H1 (cell line): ENCODE results near the gene RRAS2.

ENCODE experiments used
- ATF2 ChIP-seq: IDR thresholded peaks from 2 replicates; pipeline ENCODE4 v1.6.1; 2012; ENCODE audit warnings: low read length, inconsistent platforms
- CHD2 ChIP-seq: IDR thresholded peaks from 2 replicates; pipeline ENCODE4 v1.6.1; 2012; ENCODE audit warnings: low read length, improper control_type of control experiment
- CTCF ChIP-seq, 3 experiments: IDR thresholded peaks; 1 replicate in 2 of 3; 2 replicates in 1 of 3; pipeline versions ENCODE4 v1.5.1 to v1.6.1; 2011; ENCODE audit warnings: low read length in 3 of 3, mild to moderate bottlenecking in 3 of 3, inconsistent platforms in 2 of 3, low read depth in 1 of 3, moderate library complexity in 1 of 3; ENCODE audit not compliant: insufficient read depth in 1 of 3; ENCODE audit errors: control extremely low read depth in 1 of 3
- E2F6 ChIP-seq: IDR thresholded peaks from 2 replicates; pipeline ENCODE4 v1.6.1; 2012; ENCODE audit warnings: inconsistent platforms
- EZH2 ChIP-seq: fragments of 200-600 bp; sonication (generic); IDR thresholded peaks from 2 replicates; pipeline ENCODE4 v1.7.1; 2012; ENCODE audit warnings: low read depth, mild to moderate bottlenecking, moderate library complexity, low read length, inconsistent platforms; ENCODE audit not compliant: severe bottlenecking
- POLR2AphosphoS5 ChIP-seq: IDR thresholded peaks from 2 replicates; pipeline ENCODE4 v1.6.1; 2011; ENCODE audit warnings: low read depth, low read length
- SIN3A ChIP-seq, 2 experiments: IDR thresholded peaks in 1 of 2; conservative IDR thresholded peaks in 1 of 2; 2 replicates each; pipeline ENCODE4 v1.6.1; 2011 to 2012; ENCODE audit warnings: low read length in 2 of 2, improper control_type of control experiment in 1 of 2, low read depth in 1 of 2, mild to moderate bottlenecking in 1 of 2

GRCh38 chr11:14329702-14330101 lies 29.3 kb downstream of the RRAS2 start:
- TF ChIP-seq EZH2, result no peak
- TF ChIP-seq CHD2, result no peak
- TF ChIP-seq SIN3A (conservative IDR thresholded peaks at IDR 0.05 in 1 of 2, IDR thresholded peaks at IDR 0.05 in 1 of 2; ENCODE audit: low read depth in 1 of 2, low read length in 2 of 2), result no peak
- no peak for TF ChIP-seq POLR2AphosphoS5
- TF ChIP-seq ATF2, result no peak
- TF ChIP-seq CTCF (IDR thresholded peaks at IDR 0.05; ENCODE audit: control extremely low read depth in 1 of 3, insufficient read depth in 1 of 3, low read depth in 1 of 3, low read length in 3 of 3), result no peak
- TF ChIP-seq E2F6, result no peak
